GM18517 (cell line): ENCODE data around the gene MAN1C1.

Source experiments
- ATAC-seq: cut with Tn5 transposase; IDR thresholded peaks from one replicate; pipeline ENCODE4 v1.9.1; 2021; ENCODE audit warnings: mild to moderate bottlenecking, moderate library complexity; ENCODE audit not compliant: unreplicated experiment

Gene MAN1C1

DNA sequence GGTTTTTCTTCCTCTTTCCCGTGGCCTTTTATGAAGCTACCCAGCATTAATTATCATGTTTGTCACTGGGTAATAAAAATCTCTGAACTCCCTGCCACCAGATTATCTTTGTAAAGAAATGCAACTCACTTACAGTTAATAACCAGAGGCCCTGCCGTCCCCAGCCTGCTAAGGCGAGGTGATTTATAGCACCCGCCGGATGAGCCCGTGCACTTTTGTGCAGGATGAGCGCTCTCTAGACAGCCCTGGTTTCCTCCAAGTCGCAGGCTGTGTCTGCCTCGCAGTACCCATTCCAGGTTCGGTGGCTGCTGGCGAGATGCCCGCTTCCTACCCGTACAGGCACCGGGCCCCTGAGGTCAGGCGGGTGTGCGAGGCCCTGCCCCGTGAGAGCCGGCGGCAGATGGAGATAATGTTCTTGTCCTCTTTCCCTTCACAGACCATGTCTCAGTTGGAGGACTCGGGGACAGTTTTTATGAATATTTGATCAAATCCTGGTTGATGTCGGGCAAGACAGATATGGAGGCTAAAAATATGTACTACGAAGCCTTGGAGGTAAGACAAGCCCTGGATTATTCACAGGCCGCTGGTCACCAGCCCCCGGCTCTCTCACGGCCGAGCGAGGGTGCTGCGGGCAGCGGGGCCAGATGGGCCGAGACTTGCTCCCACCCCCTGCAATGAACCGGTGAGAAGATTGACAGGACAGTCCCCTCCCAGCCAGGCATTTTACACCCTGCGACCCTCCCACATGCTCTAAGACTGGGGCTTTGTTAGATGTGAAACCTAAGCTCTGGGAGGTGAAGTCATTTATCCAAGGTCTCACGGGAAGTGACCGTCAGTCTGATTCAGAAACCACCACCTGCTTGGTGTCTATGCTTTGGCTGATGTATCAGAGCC lies 154.9 kb downstream of the MAN1C1 start:
- no peak for ATAC-seq

- no peak for ATAC-seq
Observed at GRCh38 chr1:25772164-25772563, 155.6 kb downstream of the MAN1C1 start.

DNA sequence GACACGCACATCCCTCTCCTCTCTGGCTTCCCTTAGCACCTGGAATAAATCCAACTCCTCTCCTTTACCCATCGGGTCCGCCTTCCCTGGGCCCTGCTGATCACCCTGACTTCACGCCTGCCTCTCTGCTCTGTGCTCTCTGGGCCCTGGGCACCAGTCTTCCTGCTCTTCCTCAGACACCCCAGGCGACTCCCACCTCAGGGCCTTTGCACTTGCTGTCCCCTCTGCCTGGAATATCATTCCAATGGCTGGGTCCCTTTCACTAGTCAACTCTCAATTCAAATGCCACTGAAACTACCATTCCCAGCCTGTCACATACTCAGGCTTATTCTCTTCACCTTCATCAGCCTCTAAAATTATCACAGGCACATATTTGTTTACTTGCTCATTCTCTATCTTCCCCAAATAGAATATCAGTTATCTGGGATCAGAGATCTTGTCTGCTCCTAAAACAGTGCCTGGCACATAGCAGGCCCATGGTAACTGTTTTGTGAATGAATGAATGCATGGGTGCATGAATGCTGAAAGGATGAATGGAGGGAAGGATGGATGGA lies 156.2 kb downstream of the MAN1C1 start:
- ATAC-seq, result no peak

GRCh38 chr1:25773441-25774125 lies 157.0 kb downstream of the MAN1C1 start:
- ATAC-seq, result no peak

DNA sequence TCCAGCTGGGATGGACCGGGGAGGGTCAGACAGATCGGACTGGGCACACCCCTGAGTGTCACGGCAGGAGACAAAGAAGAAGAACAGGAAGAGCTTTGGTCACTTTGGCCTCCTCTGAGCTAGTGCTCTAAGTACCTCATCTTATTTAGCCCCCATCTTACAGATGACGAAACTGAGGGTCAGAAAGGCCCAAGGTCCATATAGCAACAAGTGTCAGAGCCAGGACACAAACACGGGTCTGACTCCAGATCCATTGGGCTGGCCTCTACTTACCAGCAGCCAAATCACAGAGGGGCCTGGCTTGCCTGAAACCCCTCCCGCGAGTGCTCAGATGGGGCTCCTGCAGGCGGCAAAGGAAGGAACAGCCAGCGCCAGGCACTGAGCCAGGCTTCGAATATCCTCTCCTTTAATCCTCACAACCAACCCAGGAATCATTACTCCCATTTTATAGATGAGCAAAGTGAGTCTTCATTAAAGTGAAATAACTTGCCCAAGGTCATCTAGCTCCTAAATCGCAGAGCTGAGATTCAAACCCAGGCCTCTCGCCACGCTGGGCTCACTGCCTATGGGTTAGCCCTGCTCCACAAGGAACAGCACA lies 157.7 kb downstream of the MAN1C1 start:
- no peak for ATAC-seq

- no peak for ATAC-seq
Observed at GRCh38 chr1:25774921-25775771, 158.6 kb downstream of the MAN1C1 start.

DNA sequence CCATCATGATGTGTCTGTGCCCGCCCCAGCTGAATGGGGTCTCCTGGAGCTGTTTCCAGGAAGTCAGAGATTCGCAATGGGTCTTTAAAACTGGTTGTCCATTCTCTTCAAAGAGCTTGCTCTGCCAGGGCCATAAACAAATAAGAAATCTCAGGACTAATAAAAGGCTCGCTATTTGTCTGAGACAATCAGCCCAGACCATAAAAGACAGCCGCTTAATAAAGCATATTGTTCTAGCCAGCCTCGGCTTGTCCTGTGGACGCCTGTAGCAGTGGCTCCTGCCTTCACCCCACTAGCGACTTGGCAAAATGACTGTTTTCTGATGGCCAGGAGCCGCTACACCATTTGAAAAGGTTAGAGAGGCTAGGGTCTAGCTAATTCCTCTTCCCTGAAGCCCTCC lies 162.8 kb downstream of the MAN1C1 start:
- no peak for ATAC-seq

DNA sequence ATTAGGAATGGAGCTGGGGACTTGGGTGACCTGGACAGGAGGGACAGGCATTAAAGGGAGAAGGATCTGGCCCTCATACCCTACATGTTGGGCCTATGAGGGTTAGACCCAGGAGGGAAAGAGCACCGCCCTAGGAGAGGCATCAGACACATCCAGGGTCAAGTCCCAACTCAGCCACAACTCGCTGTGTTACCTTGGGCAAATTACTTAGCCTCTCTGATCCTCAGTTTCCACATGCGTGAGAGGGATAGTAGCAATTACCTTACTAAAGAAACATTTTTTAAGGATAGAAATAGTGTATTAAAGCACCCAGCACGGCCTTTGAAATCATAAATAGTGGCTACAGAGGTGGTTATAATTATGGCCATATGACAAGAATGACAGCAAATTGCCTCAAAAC lies 163.3 kb downstream of the MAN1C1 start:
- ATAC-seq, result no peak

DNA sequence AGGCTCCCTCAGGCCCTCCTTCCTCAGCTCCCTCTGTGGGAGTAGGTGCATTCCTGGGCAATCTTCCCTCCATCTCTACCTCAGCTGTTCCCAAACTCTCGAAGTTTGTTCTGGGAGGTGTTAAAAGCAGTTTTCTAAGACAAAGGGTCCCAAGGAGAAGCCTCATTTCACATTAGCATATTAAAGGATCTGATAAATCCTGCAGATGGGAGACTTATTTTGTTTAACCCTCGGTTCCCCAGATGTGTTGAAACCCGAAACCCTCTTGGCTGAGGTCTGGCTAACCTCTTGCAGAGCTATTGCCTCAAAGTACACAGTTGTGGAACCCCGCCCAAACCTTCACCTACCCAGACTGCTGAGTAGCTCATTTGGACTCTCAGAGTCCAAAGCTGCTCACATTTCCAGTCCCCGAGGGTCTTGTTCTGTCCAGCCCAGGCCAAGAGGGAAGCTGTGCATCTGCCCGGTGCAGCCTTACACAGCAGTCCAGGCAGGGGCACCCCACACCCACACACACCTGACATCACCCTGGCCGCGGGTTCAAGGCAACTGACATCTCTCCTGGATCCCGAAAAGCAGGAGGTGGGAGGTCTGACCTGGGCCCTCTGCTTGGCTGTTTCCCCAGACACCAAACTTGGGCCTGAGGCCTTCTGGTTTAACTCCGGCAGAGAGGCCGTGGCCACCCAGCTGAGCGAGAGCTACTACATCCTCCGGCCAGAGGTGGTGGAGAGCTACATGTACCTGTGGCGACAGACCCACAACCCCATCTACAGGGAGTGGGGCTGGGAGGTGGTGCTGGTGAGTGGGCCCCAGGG lies 163.9 kb downstream of the MAN1C1 start:
- ATAC-seq, result no peak

DNA sequence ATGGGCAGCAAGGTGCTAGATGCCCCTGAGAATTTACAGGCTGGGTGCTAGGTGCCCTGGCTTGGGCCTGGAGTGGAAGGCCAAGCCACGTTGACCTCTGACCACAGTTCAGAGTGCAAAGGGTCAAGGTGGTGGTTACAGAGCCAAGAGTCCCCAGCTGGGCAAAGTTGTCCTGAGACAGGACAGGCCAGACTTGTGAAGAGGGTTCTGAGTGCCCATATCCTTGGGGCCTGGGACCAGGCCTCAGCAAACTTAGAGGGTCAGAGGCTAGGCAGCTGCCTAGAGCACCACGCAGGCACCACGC lies 164.5 kb downstream of the MAN1C1 start:
- no peak for ATAC-seq

DNA sequence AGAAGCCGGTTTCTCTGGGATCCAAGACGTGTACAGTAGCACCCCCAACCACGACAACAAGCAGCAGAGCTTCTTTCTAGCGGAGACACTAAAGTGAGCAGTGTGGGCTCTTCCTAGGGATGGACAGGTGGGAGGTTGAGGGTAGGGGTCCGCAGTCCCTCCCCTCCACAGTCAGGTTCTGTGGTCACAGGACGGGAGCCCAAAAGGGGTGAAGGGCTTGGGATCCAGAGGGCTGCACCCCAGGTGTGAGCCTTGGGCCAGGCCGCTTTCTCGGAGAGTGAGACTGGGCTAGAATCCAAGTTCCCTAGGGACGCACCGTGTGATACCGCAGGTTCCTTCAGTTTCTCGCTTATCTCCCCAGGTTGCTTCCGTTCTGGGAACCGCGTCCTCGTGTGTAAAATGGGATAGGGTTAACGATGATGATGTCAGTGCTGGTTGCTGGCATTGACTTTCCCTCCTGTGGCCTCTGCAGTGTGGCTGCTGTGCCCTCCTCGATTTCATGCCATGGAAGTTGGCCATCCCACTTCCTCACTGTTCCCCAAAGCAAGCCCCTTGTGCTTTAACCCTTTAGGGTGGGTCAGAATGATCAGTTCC lies 166.1 kb downstream of the MAN1C1 start:
- ATAC-seq, result no peak

DNA sequence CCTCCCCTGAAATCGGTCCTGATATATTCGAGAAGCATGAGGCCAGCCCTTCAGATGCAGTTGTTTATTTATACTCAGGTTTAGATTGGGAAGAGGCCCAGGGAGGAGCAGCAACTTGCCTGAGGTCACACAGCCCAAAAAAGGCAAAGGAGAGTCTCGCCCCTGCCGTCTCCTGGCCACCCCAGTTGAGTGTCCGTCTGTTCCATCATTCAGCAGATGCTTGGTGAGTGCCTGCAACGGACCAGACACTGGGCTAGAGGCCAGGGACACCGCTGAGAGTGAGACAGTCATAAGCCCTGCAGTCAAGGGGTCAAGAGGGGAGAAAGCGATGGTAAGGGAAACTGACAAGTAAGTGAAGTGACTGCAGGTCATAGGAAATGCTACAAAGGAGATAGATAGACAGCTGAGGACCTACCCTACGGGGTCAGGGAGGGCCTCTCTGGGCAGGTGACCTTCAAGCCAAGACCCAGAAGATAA lies 168.0 kb downstream of the MAN1C1 start:
- no peak for ATAC-seq

GRCh38 chr1:25785333-25786067 lies 168.9 kb downstream of the MAN1C1 start:
- no peak for ATAC-seq

DNA sequence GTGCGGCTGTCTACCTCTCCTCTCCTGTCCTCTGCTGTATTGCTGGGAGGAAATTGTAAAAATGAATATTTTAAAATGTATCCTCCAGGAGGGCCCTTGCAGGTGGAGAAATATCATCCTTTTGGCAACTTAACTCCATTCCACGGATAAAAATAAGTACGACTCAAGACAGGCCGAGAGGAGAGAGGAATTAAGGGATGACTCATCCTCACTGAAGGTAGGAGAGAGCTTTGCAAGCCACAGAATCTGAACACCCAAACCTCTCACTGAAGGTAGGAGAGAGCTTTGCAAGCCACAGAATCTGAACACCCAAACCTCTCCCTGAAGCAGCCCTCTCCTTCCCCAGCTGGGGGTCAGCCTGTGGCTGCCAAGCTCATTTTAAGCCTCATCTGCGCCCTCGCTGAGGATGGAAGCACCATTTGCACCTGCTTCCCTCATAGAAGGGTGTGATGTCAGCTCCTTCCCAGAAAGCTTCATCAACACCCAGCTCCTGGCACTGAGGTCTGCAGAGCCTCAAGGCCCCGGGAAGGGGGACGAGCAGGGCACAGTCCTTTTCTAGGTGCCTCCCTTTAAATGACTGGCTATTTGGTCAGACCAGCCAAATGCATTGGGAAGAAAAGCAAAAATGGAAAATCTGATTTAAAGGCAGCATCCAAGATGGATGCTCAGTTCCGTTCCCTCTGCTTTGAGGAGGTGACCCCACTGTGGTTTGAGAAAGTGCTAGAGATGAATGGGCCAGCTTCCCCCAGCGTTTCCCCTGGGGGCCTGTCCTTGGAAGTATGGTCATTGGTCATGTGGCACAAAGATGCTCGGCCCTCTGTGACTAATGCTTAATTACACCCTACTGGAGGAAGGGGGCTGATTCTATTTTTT lies 170.5 kb downstream of the MAN1C1 start:
- ATAC-seq, result no peak

DNA sequence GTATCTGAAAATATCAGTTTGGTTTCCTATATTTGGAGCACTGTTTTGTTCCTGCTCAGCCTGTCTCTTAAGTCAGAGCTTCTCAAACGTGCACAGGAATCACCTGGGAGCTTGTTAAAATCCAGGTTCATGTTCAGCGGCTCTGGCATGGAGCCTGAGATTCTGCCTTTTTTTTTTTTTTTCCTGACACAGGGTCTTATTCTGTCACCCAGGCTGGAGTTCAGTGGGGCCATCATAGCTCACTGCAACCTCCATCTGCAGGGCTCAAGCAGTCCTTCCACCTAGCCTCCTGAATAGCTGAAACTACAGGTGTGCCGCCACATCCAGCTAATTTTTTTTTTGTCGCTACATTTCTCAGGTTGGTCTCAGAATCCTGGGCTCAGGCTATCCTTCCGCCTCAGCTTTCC lies 171.2 kb downstream of the MAN1C1 start:
- ATAC-seq, result no peak

DNA sequence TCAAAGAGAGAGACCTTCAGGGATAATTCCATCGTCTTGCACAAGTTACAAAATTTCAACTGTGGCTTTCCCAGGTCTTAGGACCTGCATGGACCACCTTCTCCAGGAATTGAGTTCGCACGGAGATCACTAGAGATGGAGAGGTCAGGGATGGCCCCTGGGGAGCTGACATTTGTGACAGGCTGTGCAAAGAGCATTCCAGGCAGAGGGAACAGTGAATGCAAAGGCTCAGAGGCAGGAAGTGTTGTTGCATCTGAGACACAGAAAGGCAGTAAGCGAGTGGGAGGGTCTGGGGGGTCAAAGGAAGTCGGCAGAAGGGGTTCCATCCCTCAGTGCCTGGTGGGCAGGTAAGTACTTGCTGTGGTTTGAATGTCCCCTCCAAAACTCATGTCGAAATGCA lies 173.9 kb downstream of the MAN1C1 start:
- no peak for ATAC-seq

- ATAC-seq, result no peak
Observed at GRCh38 chr1:25792115-25792514, 175.5 kb downstream of the MAN1C1 start.
